SH-SY5Y (cell line): ENCODE results near the gene PLBD2.

Source experiments
- GATA2 ChIP-seq: IDR thresholded peaks from 2 replicates; pipeline ENCODE4 v1.6.1; 2011; ENCODE audit warnings: mild to moderate bottlenecking, low read depth, low read length
- GATA3 ChIP-seq: IDR thresholded peaks from 2 replicates; pipeline ENCODE4 v1.6.1; 2011; ENCODE audit warnings: low read depth, mild to moderate bottlenecking, low read length, moderate library complexity

- no peak for TF ChIP-seq GATA3
- TF ChIP-seq GATA2 = no peak
Observed at GRCh38 chr12:113401066-113402000, 42.9 kb downstream of the PLBD2 start.
